GM23338 (cell line): Measurements from ENCODE around the gene PDE1C.

Experiments used
- CREB1 ChIP-seq: fragments of 250-450 bp; sonication (Bioruptor Pico); IDR thresholded peaks from 2 replicates; pipeline ENCODE4 v1.5.0; 2020; ENCODE audit warnings: low read depth, mild to moderate bottlenecking, moderate library complexity
- EZH2 ChIP-seq: fragments of 200-600 bp; sonication (generic); IDR thresholded peaks from one replicate; pipeline ENCODE4 v1.8.0; 2017; ENCODE audit warnings: antibody characterized with exemption, mild to moderate bottlenecking, low read depth; ENCODE audit not compliant: unreplicated experiment
- EZH2phosphoT487 ChIP-seq: fragments of 200-600 bp; sonication (generic); IDR thresholded peaks from one replicate; pipeline ENCODE4 v1.8.1; 2018; ENCODE audit warnings: antibody characterized with exemption; ENCODE audit not compliant: unreplicated experiment
- JUNB ChIP-seq: IDR thresholded peaks from one replicate; pipeline ENCODE4 v1.6.1; 2016; ENCODE audit warnings: antibody characterized with exemption; ENCODE audit not compliant: unreplicated experiment
- NANOG ChIP-seq: IDR thresholded peaks from 2 replicates; pipeline ENCODE4 v1.6.1; 2016; ENCODE audit warnings: antibody characterized with exemption, borderline replicate concordance
- POLR2AphosphoS5 ChIP-seq: IDR thresholded peaks from 2 replicates; pipeline ENCODE4 v1.6.1; 2016; ENCODE audit warnings: antibody characterized with exemption, low read depth
- REST ChIP-seq: IDR thresholded peaks from one replicate; pipeline ENCODE4 v1.6.1; 2018; ENCODE audit warnings: antibody characterized with exemption; ENCODE audit not compliant: unreplicated experiment
- ZNF114 ChIP-seq: fragments of 250-450 bp; sonication (Bioruptor Pico); IDR thresholded peaks from 2 replicates; pipeline ENCODE4 v1.5.0; 2020; ENCODE audit warnings: mild to moderate bottlenecking, moderate library complexity
- TF ChIP-seq, protein P1 (sequence below), 2 experiments: fragments of 200-600 bp in 1 of 2; sonication (generic) in 1 of 2; conservative IDR thresholded peaks; 2 replicates each; pipeline versions ENCODE4 v1.5.1 to v1.6.1; 2016 to 2017; ENCODE audit warnings: antibody characterized with exemption in 2 of 2, low read depth in 2 of 2, mild to moderate bottlenecking in 2 of 2, moderate library complexity in 1 of 2

- TF ChIP-seq POLR2AphosphoS5 (no peak), EZH2 (no peak), EZH2phosphoT487 (no peak), REST (no peak), CREB1 (CRISPR knock-in tag) (no peak), JUNB (no peak), ZNF114 (CRISPR knock-in tag) (no peak), NANOG (no peak)
- TF ChIP-seq, protein P1, sequence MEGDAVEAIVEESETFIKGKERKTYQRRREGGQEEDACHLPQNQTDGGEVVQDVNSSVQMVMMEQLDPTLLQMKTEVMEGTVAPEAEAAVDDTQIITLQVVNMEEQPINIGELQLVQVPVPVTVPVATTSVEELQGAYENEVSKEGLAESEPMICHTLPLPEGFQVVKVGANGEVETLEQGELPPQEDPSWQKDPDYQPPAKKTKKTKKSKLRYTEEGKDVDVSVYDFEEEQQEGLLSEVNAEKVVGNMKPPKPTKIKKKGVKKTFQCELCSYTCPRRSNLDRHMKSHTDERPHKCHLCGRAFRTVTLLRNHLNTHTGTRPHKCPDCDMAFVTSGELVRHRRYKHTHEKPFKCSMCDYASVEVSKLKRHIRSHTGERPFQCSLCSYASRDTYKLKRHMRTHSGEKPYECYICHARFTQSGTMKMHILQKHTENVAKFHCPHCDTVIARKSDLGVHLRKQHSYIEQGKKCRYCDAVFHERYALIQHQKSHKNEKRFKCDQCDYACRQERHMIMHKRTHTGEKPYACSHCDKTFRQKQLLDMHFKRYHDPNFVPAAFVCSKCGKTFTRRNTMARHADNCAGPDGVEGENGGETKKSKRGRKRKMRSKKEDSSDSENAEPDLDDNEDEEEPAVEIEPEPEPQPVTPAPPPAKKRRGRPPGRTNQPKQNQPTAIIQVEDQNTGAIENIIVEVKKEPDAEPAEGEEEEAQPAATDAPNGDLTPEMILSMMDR (conservative IDR thresholded peaks at IDR 0.05; ENCODE audit: low read depth in 2 of 2) = no peak
Measured at GRCh38 chr7:32051128-32051527, 19.1 kb downstream of the PDE1C start.
